Esophagus mucosa (tissue), 1 donor: Measurements from ENCODE around the gene VPREB3. TPM values are rescaled to one million over a fixed set of nuclear protein-coding genes. Genes with fewer than 3 reads are reported as not detected.

Source experiments
- ATAC-seq: fragments of 200-7000 bp; cut with Tn5 transposase; one replicate; pipeline ENCODE4 v1.9.1; 2020
- total RNA-seq: library from RNA; stranded (reverse); gene quantifications from one replicate; pipeline ENCODE4 v1.2.4, GENCODE V29; 2023
- donor health status: DM: yes; HTN: yes; CAD: no.

Gene VPREB3
- total RNA-seq, 1 donor from 2014 or later, result 0.84 TPM

GRCh38 chr22:23782703-23783102 is 28.5 kb upstream of the VPREB3 start:
- no peak for ATAC-seq

- ATAC-seq, result no peak
These were observed 28.0 kb upstream of the VPREB3 start for GRCh38 chr22:23782252-23782651.

- peak; percentile 80 for ATAC-seq
These were observed 27.4 kb upstream of the VPREB3 start for GRCh38 chr22:23781511-23782183.

- no peak for ATAC-seq
These were observed 26.8 kb upstream of the VPREB3 start for GRCh38 chr22:23781065-23781464.

- no peak for ATAC-seq
These were observed 26.0 kb upstream of the VPREB3 start for GRCh38 chr22:23780146-23780748.

GRCh38 chr22:23779731-23780130 is 25.5 kb upstream of the VPREB3 start:
- ATAC-seq, result no peak

- no peak for ATAC-seq
These were observed 24.9 kb upstream of the VPREB3 start for GRCh38 chr22:23779083-23779482.

GRCh38 chr22:23778577-23778900 is 24.3 kb upstream of the VPREB3 start:
- no peak for ATAC-seq

GRCh38 chr22:23777776-23778576 is 23.8 kb upstream of the VPREB3 start:
- no peak for ATAC-seq

GRCh38 chr22:23775779-23776375 is 21.7 kb upstream of the VPREB3 start:
- no peak for ATAC-seq

GRCh38 chr22:23774922-23775436 is 20.8 kb upstream of the VPREB3 start:
- no peak for ATAC-seq

GRCh38 chr22:23774114-23774921 is 20.1 kb upstream of the VPREB3 start:
- no peak for ATAC-seq

- peak; percentile 12 for ATAC-seq
These were observed 19.4 kb upstream of the VPREB3 start for GRCh38 chr22:23773483-23774113.

- peak; percentile 43 for ATAC-seq
These were observed 18.6 kb upstream of the VPREB3 start, which contains the start of gene MMP11 for GRCh38 chr22:23772649-23773473. MMP11 (plus strand) TSS chr22:23772849; CDS start chr22:23772871, 22 bp downstream.

GRCh38 chr22:23772315-23772648 is 18.1 kb upstream of the VPREB3 start:
- no peak for ATAC-seq

- no peak for ATAC-seq
These were observed 15.2 kb upstream of the VPREB3 start for GRCh38 chr22:23769321-23769965.

- peak; percentile 61 for ATAC-seq
These were observed 13.7 kb upstream of the VPREB3 start, which contains the start of gene CHCHD10 for GRCh38 chr22:23767673-23768548. CHCHD10 (minus strand) TSS chr22:23767972; CDS start chr22:23767874, 98 bp downstream.

GRCh38 chr22:23767303-23767672 is 13.1 kb upstream of the VPREB3 start:
- ATAC-seq, result no peak
